NT2/D1 (cell line): ENCODE measurements around the gene LRSAM1.

ENCODE experiments used
- YY1 ChIP-seq: IDR thresholded peaks from 2 replicates; pipeline ENCODE4 v1.6.1; 2011; ENCODE audit not compliant: insufficient read length, insufficient read depth
- ZNF274 ChIP-seq: IDR thresholded peaks from 2 replicates; pipeline ENCODE4 v1.6.1; 2011; ENCODE audit warnings: mild to moderate bottlenecking, low read depth, low read length

GRCh38 chr9:127497656-127498290, 46.5 kb downstream of the LRSAM1 start:
- no peak for TF ChIP-seq ZNF274
- TF ChIP-seq YY1, result no peak
